PFSK-1 (cell line): ENCODE measurements around the gene RBP7.

ENCODE experiments used
- FOXP2 ChIP-seq: optimal IDR thresholded peaks from 2 replicates; pipeline ENCODE3; 2011; ENCODE audit warnings: borderline replicate concordance, control low read depth, inconsistent platforms; ENCODE audit not compliant: insufficient read depth; ENCODE audit errors: extremely low read length, extremely low read depth
- POLR2AphosphoS5 ChIP-seq: IDR thresholded peaks from 2 replicates; pipeline ENCODE4 v1.6.1; 2012; ENCODE audit warnings: low read depth, mild to moderate bottlenecking, control low read depth, low read length, moderate library complexity
- SIN3A ChIP-seq: IDR thresholded peaks from 2 replicates; pipeline ENCODE4 v1.6.1; 2012; ENCODE audit warnings: mild to moderate bottlenecking, low read length, moderate library complexity, borderline replicate concordance; ENCODE audit not compliant: insufficient read depth
- TAF1 ChIP-seq: IDR thresholded peaks from 2 replicates; pipeline ENCODE4 v1.6.1; 2012; ENCODE audit warnings: low read length, control low read depth, borderline replicate concordance; ENCODE audit not compliant: insufficient read depth
- TF ChIP-seq, protein P1 (sequence below), 2 experiments: IDR thresholded peaks; 2 replicates each; pipeline versions ENCODE4 v1.6.1 to v1.8.0; 2011 to 2012; ENCODE audit warnings: low read depth in 2 of 2, low read length in 2 of 2, control low read depth in 1 of 2, inconsistent platforms in 1 of 2, mild to moderate bottlenecking in 1 of 2, moderate library complexity in 1 of 2; ENCODE audit not compliant: insufficient read depth in 1 of 2

Gene RBP7

DNA sequence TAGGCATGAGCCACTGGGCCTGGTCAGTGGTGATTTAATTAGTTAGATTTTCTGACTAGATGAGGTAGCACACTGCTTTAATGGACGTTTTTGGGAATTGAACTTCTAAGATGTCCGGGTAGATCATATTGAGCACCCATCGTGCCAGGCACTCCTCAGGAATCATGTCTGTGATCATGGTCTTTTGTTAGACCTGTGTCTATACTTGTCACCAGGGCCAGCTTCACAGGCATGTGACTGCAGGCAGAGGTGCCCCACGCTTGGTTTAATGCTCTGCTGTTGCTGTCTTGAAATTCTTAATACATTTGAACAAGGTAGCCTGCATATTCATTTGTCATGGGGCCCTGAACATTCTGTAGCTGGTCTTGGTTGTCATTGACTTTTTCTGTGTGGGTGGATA lies 55.3 kb downstream of the RBP7 start:
- TF ChIP-seq POLR2AphosphoS5 = no peak
- no peak for TF ChIP-seq SIN3A
- TF ChIP-seq FOXP2 = no peak
- TF ChIP-seq TAF1 = no peak
- TF ChIP-seq, protein P1, sequence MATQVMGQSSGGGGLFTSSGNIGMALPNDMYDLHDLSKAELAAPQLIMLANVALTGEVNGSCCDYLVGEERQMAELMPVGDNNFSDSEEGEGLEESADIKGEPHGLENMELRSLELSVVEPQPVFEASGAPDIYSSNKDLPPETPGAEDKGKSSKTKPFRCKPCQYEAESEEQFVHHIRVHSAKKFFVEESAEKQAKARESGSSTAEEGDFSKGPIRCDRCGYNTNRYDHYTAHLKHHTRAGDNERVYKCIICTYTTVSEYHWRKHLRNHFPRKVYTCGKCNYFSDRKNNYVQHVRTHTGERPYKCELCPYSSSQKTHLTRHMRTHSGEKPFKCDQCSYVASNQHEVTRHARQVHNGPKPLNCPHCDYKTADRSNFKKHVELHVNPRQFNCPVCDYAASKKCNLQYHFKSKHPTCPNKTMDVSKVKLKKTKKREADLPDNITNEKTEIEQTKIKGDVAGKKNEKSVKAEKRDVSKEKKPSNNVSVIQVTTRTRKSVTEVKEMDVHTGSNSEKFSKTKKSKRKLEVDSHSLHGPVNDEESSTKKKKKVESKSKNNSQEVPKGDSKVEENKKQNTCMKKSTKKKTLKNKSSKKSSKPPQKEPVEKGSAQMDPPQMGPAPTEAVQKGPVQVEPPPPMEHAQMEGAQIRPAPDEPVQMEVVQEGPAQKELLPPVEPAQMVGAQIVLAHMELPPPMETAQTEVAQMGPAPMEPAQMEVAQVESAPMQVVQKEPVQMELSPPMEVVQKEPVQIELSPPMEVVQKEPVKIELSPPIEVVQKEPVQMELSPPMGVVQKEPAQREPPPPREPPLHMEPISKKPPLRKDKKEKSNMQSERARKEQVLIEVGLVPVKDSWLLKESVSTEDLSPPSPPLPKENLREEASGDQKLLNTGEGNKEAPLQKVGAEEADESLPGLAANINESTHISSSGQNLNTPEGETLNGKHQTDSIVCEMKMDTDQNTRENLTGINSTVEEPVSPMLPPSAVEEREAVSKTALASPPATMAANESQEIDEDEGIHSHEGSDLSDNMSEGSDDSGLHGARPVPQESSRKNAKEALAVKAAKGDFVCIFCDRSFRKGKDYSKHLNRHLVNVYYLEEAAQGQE (IDR thresholded peaks at IDR 0.05; ENCODE audit: insufficient read depth in 1 of 2, low read depth in 2 of 2, low read length in 2 of 2) = no peak

DNA sequence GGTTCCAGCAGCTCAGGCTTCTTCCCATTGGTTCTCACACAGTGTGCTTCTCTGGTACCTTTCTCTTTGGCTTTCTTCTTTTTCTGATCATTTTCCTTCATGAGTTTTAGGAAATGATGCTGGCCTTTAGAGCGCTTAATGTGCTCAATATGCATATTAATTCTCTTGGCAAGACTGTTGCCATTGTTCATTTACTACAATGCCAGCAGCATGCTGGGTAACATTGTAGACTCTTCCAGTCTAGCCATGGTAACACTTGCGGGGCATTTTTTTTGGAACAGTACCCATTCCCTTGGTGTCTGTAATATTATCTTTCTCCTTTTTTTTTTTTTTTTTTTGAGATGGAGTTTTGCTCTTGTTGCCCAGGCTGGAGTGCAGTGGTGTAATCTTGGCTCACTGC lies 57.4 kb downstream of the RBP7 start:
- TF ChIP-seq SIN3A (no peak), FOXP2 (no peak), POLR2AphosphoS5 (no peak), TAF1 (no peak)
- TF ChIP-seq, protein P1 (IDR thresholded peaks at IDR 0.05; ENCODE audit: insufficient read depth in 1 of 2, low read depth in 2 of 2, low read length in 2 of 2) = no peak

DNA sequence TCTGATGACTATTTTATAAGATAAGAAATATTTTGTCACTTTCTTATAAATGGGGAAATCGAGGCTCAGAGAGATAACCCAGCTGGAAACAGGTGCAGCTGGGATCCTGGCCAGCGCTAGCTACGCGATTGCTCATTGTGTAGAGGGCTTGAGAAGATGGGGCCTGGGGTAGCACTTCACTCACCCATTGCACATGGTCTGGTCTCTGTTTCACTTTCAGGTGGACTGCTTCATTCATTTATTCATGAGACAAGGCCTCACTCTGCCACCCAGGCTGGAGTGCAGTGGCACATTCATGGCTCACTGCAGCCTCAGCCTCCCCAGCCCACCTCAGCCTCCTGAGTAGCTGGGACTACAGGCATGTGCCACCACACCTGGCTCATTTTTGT lies 59.6 kb downstream of the RBP7 start:
- TF ChIP-seq TAF1 (no peak), POLR2AphosphoS5 (no peak), FOXP2 (no peak), SIN3A (no peak)
- TF ChIP-seq, protein P1 (IDR thresholded peaks at IDR 0.05; ENCODE audit: insufficient read depth in 1 of 2, low read depth in 2 of 2, low read length in 2 of 2) = no peak

DNA sequence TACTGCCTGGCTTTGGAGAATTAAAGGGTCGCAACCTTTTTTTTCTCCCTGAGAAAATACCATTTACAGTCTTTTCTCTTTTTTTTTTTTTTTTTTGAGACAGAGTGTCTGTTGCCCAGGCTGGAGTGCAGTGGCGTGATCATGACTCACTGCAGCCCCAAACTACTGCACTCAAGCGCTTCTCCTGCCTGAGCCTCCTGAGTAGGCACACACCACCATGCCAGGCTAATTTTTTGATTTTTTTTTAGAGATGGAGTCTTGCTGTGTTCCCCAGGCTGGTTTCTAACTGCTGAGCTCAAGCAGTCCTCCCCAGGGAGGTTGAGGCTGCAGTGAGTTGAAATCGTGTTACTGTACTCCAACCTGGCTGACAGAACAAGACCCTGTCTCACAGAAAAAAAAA lies 60.3 kb downstream of the RBP7 start:
- TF ChIP-seq FOXP2 (no peak), TAF1 (no peak), SIN3A (no peak)

DNA sequence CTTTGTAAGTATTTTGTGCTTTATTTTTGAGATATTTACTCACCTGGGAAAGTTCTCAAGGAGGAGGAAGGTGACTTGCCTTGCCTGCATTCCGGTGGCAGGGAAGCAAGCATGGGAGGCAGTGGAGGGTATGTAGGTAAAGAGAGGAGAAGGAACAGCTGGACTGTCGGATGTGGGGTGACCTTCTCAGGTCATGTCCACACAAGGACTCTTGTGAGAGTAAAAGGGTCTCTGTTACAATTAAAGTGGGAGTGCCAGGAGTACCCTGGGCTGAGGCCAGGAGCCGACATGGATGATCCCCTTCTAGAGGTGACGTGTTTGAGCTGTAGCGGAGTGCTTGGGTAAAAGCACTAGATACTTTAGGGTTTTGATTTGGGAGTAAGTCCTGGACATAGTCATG lies 60.8 kb downstream of the RBP7 start:
- TF ChIP-seq SIN3A (no peak), TAF1 (no peak), FOXP2 (no peak), POLR2AphosphoS5 (no peak)
- TF ChIP-seq, protein P1 (IDR thresholded peaks at IDR 0.05; ENCODE audit: insufficient read depth in 1 of 2, low read depth in 2 of 2, low read length in 2 of 2) = no peak
